Panc1 (cell line): ENCODE measurements around the gene MRPL4. TPM values are rescaled to one million over a fixed set of nuclear protein-coding genes. Genes with fewer than 3 reads are reported as not detected.

Experiments
- ATAC-seq: fragments of 200-7000 bp; cut with Tn5 transposase; 2 replicates; pipeline ENCODE4 v1.9.1; 2020; ENCODE audit warnings: mild to moderate bottlenecking, moderate library complexity
- BruUV-seq: library from RNA; stranded (reverse); fragments of 400-500 nt; replicated peaks from 2 replicates; lab custom pipeline; 2021; lab: Mats Ljungman, UMichigan
- CTCF ChIA-PET: fragments of 300-600 bp; sonication (Branson Sonifier 250); formaldehyde crosslinking; loops from one replicate; lab custom pipeline; 2022; ENCODE audit warnings: antibody characterized with exemption; lab: Charles Lee
- POLR2A ChIA-PET: fragments of 300-600 bp; sonication (Branson Sonifier 250); formaldehyde crosslinking; loops from one replicate; lab custom pipeline; 2022; ENCODE audit warnings: antibody characterized with exemption; lab: Charles Lee
- DNase-seq: peaks from one replicate; pipeline ENCODE4 v3.0.0-alpha.2; 2010; ENCODE audit warnings: low read depth, low spot score
- H3K27ac ChIP-seq: 2 replicates; pipeline ENCODE4 v1.5.1; 2011; ENCODE audit warnings: mild to moderate bottlenecking, low read length, inconsistent platforms
- H3K27me3 ChIP-seq: fragments of 200-500 bp; sonication (Bioruptor generic); 2 replicates; pipeline ENCODE4 v1.6.0; 2014; ENCODE audit warnings: low read length, inconsistent platforms; ENCODE audit not compliant: control insufficient read depth, insufficient read depth
- H3K36me3 ChIP-seq: fragments of 200-500 bp; sonication (Bioruptor generic); 2 replicates; pipeline ENCODE4 v1.5.1; 2014; ENCODE audit warnings: inconsistent platforms, mild to moderate bottlenecking, low read length, moderate library complexity; ENCODE audit not compliant: control insufficient read depth, insufficient read depth
- H3K4me1 ChIP-seq: 2 replicates; pipeline ENCODE4 v1.5.1; 2011; ENCODE audit warnings: inconsistent platforms, mild to moderate bottlenecking, low read length, moderate library complexity; ENCODE audit not compliant: control insufficient read depth, insufficient read depth
- H3K4me3 ChIP-seq, 2 experiments: 2 replicates each; pipeline ENCODE4 v1.5.1; 2011 to 2012; ENCODE audit warnings: low read depth in 2 of 2, low read length in 2 of 2, mild to moderate bottlenecking in 2 of 2, inconsistent platforms in 1 of 2, moderate library complexity in 1 of 2
- H3K9me3 ChIP-seq: fragments of 200-500 bp; sonication (Bioruptor generic); 2 replicates; pipeline ENCODE4 v1.5.1; 2014; ENCODE audit warnings: low read depth, mild to moderate bottlenecking, inconsistent platforms, low read length, moderate library complexity; ENCODE audit not compliant: control insufficient read depth, insufficient read depth
- CTCF ChIP-seq: fragments of 450-650 bp; IDR thresholded peaks from 2 replicates; pipeline ENCODE4 v1.5.1; 2017; ENCODE audit warnings: mild to moderate bottlenecking
- POLR2AphosphoS5 ChIP-seq: IDR thresholded peaks from 2 replicates; pipeline ENCODE4 v1.6.1; 2012; ENCODE audit warnings: mild to moderate bottlenecking, low read depth, low read length, moderate library complexity
- REST ChIP-seq, 2 experiments: IDR thresholded peaks; 2 replicates each; pipeline ENCODE4 v1.6.1; 2011 to 2012; ENCODE audit warnings: low read depth in 2 of 2, control low read depth in 1 of 2, low read length in 1 of 2, mild to moderate bottlenecking in 1 of 2, moderate library complexity in 1 of 2; ENCODE audit not compliant: insufficient read depth in 1 of 2
- SIN3A ChIP-seq: IDR thresholded peaks from 2 replicates; pipeline ENCODE4 v1.6.1; 2012; ENCODE audit warnings: low read depth, mild to moderate bottlenecking, low read length, moderate library complexity, borderline replicate concordance; ENCODE audit not compliant: insufficient read depth
- TCF7L2 ChIP-seq: IDR thresholded peaks from 2 replicates; pipeline ENCODE4 v1.6.1; 2011; ENCODE audit warnings: mild to moderate bottlenecking, low read depth, low read length, inconsistent platforms
- in situ Hi-C: cut with HindIII; loops from 2 replicates; pipeline ENCODE4 v1.10.0; 2016; ENCODE audit warnings: low sequenced_read_pairs, low pct_unique_long_range_greater_than_20kb
- intact Hi-C: fragments of 100-400 bp; cut with micrococcal nuclease; formaldehyde crosslinking; loops from one replicate; pipeline ENCODE4 v1.10.0; 2022; ENCODE audit not compliant: unreplicated experiment
- total RNA-seq: library from RNA; stranded (reverse); gene quantifications from one replicate; pipeline ENCODE4 v1.2.1, GENCODE V29; 2021; ENCODE audit not compliant: unreplicated experiment

MRPL4 gene
- total RNA-seq, 1 experiment from 2014 or later, result 62.8 TPM

GRCh38 chr19:10295305-10295846 lies 43.4 kb downstream of the MRPL4 start:
- no TSS peak for BruUV-seq
- in situ Hi-C loops (no loop called here), intact Hi-C loops (no loop called here)
- Histone ChIP-seq H3K4me3 (no peak overlapping the region), H3K4me1 (no peaks in the 10 kb centered on the region), H3K27me3 (no peaks in the 10 kb centered on the region), H3K27ac (no peak overlapping the region), H3K9me3 (no peaks in the 10 kb centered on the region), H3K36me3 (no peaks in the 10 kb centered on the region)
- POLR2A ChIA-PET, result no interaction called here
- DNase-seq (no peak), ATAC-seq (no peak)
- CTCF ChIA-PET, result no interaction called here
- TF ChIP-seq REST (IDR thresholded peaks at IDR 0.05; ENCODE audit: insufficient read depth in 1 of 2, low read depth in 2 of 2, low read length in 1 of 2) (no peak), TCF7L2 (no peak), SIN3A (no peak), POLR2AphosphoS5 (no peak), CTCF (no peak)

GRCh38 chr19:10295847-10296591 lies 44.0 kb downstream of the MRPL4 start:
- no peak for TF ChIP-seq TCF7L2
- TF ChIP-seq SIN3A, result no peak
- TF ChIP-seq POLR2AphosphoS5, result no peak
- TF ChIP-seq CTCF, result no peak
- TF ChIP-seq REST (IDR thresholded peaks at IDR 0.05; ENCODE audit: insufficient read depth in 1 of 2, low read depth in 2 of 2, low read length in 1 of 2), result no peak
- ChIA-PET POLR2A (no interaction called here), CTCF (no interaction called here)
- no TSS peak for BruUV-seq
- no peak for DNase-seq
- no peak overlapping the region for H3K27ac ChIP-seq
- in situ Hi-C loops (no loop called here), intact Hi-C loops (no loop called here)
- no peaks in the 10 kb centered on the region for H3K4me1 ChIP-seq
- no peaks in the 10 kb centered on the region for H3K27me3 ChIP-seq
- no peak overlapping the region for H3K4me3 ChIP-seq
- no peaks in the 10 kb centered on the region for H3K9me3 ChIP-seq
- no peak for ATAC-seq
- no peaks in the 10 kb centered on the region for H3K36me3 ChIP-seq
